Measurements from ENCODE around the gene RASL10A. TPM values are rescaled to one million over a fixed set of nuclear protein-coding genes. Genes with fewer than 3 reads are reported as not detected.

RASL10A gene
- total and polyA plus RNA-seq, 5 donors: 1.1 to 2.9 (median 1.4) TPM

DNA sequence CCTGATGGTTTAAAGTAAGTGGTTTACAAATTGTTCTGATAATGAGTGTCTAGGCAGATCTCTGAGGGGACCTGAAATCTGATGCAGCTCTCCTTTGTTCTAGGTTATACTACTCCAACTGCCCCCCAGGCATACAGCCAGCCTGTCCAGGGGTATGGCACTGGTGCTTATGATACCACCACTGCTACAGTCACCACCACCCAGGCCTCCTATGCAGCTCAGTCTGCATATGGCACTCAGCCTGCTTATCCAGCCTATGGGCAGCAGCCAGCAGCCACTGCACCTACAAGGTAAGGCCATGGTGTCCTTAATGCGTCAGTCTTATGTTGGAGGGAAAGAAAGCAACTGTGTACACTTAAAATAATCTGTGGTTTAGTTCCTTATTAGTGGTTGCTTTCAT lies 37.6 kb downstream of the RASL10A start:
- H3K9me3 ChIP-seq (ENCODE audit: control insufficient read depth, low read length): no peaks in the 10 kb centered on the region
- no peaks in the 10 kb centered on the region for H3K27me3 ChIP-seq (ENCODE audit: control insufficient read depth, insufficient read depth)
- WGBS: 96% methylated on average over 1 of the region's 1 CpG
- intact Hi-C loops (cut with DNase I): no loop called here
- ATAC-seq: no peak
- no peaks in the 10 kb centered on the region for H3K4me1 ChIP-seq (ENCODE audit: control insufficient read depth, insufficient read depth, low read length)
- DNase-seq: no peak
- H3K4me3 ChIP-seq (ENCODE audit: low read length): no peak overlapping the region
- H3K27ac ChIP-seq (ENCODE audit: low read length): no peak overlapping the region

DNA sequence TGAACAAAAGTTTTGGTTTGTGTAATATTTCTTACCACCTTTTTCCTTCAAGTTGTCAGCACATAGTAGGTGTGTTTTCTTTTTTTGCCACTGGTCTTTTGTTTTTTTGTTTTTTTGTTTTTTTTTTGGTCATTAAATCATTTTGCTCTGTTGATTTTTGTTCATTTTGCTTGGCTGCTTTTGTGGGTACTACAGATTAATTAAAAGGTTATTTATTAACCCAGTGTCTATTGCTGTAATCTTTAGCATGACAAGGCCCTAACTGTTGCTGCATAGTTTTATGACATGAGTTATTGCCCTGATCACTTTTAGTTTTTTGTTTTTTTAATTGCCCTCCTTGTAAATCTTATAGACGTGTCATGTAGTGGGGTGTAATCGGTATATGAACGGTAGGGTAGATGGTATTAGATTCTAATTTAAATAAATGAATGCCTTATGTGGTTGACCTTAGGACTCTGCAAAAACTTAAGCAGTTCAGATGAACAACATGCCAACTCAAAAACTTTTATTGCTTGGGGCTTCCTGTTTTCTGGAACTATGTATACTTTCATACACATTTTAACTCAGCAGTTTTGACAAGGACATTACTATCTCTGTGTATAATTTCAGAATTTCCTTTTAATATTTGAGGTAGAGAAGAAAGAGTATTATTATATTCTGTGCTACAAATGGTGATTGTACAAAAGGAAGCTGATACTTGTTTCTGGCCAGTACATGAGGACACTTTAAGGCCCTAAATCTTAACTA lies 39.5 kb downstream of the RASL10A start:
- DNase-seq (no peak), ATAC-seq (no peak)
- H3K27ac ChIP-seq (ENCODE audit: low read length): no peak overlapping the region
- H3K27me3 ChIP-seq (ENCODE audit: control insufficient read depth, insufficient read depth): no peaks in the 10 kb centered on the region
- intact Hi-C loops (cut with DNase I): no loop called here
- no peaks in the 10 kb centered on the region for H3K9me3 ChIP-seq (ENCODE audit: control insufficient read depth, low read length)
- no peak overlapping the region for H3K4me3 ChIP-seq (ENCODE audit: low read length)
- 78% methylated on average over 3 of the region's 3 CpGs for WGBS
- H3K4me1 ChIP-seq (ENCODE audit: control insufficient read depth, insufficient read depth, low read length): peaks cover 1% of the 10 kb centered on the region

DNA sequence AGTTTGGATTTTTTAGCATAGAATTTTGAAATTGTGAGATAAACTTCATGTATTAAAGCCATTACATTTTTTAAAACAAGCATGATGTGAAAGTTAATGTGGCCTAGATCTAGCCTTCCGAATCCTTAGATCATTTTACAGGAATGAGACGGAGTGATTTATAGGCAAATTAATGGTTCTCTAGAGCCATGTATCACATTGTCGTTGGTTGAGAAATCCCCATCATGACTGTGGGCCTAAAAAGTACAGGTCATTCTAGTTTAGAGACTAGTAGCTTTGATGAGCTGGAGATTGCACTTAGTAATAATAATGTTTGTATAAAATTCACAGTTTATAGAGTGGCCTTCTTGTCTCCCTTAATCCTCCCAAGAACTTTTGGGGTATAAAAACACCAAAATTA lies 40.3 kb downstream of the RASL10A start:
- Histone ChIP-seq H3K27me3 (ENCODE audit: control insufficient read depth, insufficient read depth) (no peaks in the 10 kb centered on the region), H3K9me3 (ENCODE audit: control insufficient read depth, low read length) (no peaks in the 10 kb centered on the region), H3K4me1 (ENCODE audit: control insufficient read depth, insufficient read depth, low read length) (peaks cover 1% of the 10 kb centered on the region), H3K27ac (ENCODE audit: low read length) (no peak overlapping the region), H3K4me3 (ENCODE audit: low read length) (no peak overlapping the region)
- intact Hi-C loops (cut with DNase I): no loop called here
- DNase-seq: no peak
- WGBS: 72% methylated on average over 3 of the region's 3 CpGs
- no peak for ATAC-seq

DNA sequence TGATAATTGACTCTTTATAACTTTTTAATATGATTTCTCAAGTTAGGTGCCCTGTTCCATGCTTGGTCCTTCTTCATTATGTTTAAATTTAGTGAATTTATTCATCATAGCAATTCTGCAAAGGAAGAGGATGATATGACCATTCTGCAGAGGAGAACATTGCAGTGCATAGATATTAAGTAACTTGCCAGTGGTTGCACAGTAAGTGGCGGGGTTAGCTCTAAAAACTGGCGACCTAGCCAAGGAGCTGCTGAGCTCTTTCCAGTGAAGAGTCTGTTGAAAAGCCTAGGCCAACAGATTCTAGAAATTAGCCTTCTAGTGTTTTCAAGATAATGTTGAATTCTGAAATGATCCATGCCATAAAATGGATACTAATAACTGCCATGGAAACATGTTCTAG lies 42.9 kb downstream of the RASL10A start:
- H3K27me3 ChIP-seq (ENCODE audit: control insufficient read depth, insufficient read depth): no peaks in the 10 kb centered on the region
- 54% methylated on average over 2 of the region's 2 CpGs for WGBS
- peak in 1 of 3 donors; percentile 33 for DNase-seq
- H3K9me3 ChIP-seq (ENCODE audit: control insufficient read depth, low read length): no peaks in the 10 kb centered on the region
- peaks cover 1% of the 10 kb centered on the region for H3K4me1 ChIP-seq (ENCODE audit: control insufficient read depth, insufficient read depth, low read length)
- intact Hi-C loops (cut with DNase I): loop anchor here in 1 of 4 donors (5.0 kb wide), 1 partner anchor 35 kb away; the partner anchor contains the start of gene GAS2L1
- H3K27ac ChIP-seq (ENCODE audit: low read length): no peak overlapping the region
- ATAC-seq: no peak
- H3K4me3 ChIP-seq (ENCODE audit: low read length): no peak overlapping the region

DNA sequence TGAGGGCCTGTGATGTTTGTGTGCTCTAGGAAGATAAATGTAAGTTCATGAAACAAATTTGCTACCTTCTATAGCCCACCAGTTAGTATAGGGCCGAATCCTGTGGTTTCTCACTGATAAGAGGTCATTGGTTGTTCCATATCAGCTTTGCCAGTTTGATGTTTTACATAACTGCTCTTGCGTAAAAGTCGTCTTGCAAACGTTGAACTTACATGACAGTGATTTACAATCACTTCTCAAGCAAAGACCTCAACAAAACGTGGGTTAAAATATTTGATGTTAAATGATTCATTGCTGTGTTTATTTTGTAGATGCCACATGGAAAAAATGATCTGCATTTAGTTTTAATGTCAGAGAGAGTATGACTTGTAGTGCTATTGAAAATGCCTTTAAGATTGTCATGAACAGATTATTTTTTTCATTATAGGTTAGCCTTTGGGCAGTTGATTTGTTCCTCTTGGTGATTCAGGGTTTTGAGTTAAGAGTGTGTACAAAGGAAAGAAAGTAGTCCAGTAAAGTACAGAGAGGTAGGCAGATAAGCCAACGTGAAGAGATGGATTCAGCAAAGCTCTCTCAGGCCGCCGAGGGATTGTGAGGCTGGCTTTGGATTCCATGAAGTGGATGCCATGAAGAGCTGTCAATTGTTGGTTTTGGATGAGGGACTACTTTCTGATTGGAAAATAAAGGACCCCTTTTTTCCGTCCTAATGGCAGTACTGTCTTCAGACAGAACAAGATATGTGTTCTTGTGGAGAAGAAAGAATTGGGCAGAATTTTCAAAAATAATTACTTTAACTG lies 44.8 kb downstream of the RASL10A start:
- no peak for ATAC-seq
- intact Hi-C loops (cut with DNase I): loop anchor here in 1 of 4 donors (5.0 kb wide), 1 partner anchor 37 kb away; the partner anchor contains the start of gene GAS2L1

DNA sequence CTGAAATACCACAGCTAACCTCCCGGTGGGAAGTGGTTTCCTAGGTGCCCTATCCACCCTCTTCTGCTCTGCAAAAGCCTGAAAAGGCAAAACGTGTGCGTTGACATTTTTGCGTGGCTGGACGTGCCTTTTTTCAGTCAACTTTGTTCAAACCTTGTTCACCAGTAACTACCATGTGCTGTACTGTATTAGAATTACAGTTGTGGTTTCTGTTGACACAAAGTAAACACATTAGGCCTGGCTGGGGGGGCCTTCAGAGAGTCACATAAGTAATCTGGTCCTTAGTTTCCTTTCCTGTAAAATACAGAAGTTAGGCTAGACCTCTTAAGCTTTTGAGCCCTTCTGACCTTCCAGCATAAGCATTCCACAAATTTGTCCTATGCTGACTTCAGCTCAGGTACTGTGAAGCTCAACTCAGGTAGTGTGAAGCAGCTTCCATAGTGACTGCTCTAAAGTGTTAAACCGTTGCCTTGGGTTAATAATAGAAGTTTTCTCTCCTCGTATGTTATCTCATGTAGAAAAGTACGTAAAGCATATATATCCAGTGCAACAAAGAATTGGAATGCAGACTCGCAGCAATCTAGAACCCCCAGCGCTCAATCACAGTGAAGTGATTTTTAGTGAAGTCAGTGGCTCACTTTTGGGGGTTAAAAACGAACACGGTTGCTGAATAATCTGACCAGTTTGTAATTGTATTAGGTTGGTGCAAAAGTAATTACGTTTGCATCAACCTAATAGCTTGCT lies 45.6 kb downstream of the RASL10A start:
- Histone ChIP-seq H3K27me3 (ENCODE audit: control insufficient read depth, insufficient read depth) (no peaks in the 10 kb centered on the region), H3K4me1 (ENCODE audit: control insufficient read depth, insufficient read depth, low read length) (peaks cover 9% of the 10 kb centered on the region), H3K9me3 (ENCODE audit: control insufficient read depth, low read length) (no peaks in the 10 kb centered on the region), H3K27ac (ENCODE audit: low read length) (no peak overlapping the region), H3K4me3 (ENCODE audit: low read length) (peak overlapping the region; percentile 98)
- DNase-seq (peak in 1 of 3 donors; percentile 41), ATAC-seq (no peak)
- 7% methylated on average over 13 of the region's 13 CpGs for WGBS
- intact Hi-C loops (cut with DNase I): loop anchor here in 1 of 4 donors (5.0 kb wide), 1 partner anchor 37 kb away; the partner anchor contains the start of gene GAS2L1

More for the DNA sequence above, 44.8 kb downstream of the RASL10A start:
- no peaks in the 10 kb centered on the region for H3K9me3 ChIP-seq (ENCODE audit: control insufficient read depth, low read length)
- 13% methylated on average over 9 of the region's 9 CpGs for WGBS
- H3K27ac ChIP-seq (ENCODE audit: low read length): no peak overlapping the region
- H3K27me3 ChIP-seq (ENCODE audit: control insufficient read depth, insufficient read depth): no peaks in the 10 kb centered on the region
- H3K4me1 ChIP-seq (ENCODE audit: control insufficient read depth, insufficient read depth, low read length): peaks cover 9% of the 10 kb centered on the region
- H3K4me3 ChIP-seq (ENCODE audit: low read length): peak overlapping the region; percentile 98
- DNase-seq: no peak

DNA sequence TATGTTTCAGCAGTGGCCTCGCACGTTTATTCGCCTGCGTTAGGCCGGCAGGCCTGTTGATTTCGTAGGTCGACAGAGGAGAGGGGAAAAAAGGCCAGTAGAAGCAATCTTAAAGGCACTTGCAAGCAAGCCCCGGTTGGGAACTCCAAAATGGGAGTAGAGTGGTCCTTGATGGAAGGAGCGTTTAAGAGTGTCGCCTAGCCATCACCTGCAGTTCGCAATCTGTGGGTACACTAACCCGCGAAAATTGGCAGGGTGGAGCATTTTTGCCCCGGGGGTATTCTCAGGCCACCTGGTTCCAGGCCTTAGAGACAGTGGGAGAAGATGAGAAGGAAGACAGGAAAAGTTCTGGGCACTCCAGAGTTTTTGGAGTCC lies 46.3 kb downstream of the RASL10A start:
- ATAC-seq (no peak), DNase-seq (no peak)
- peaks cover 9% of the 10 kb centered on the region for H3K4me1 ChIP-seq (ENCODE audit: control insufficient read depth, insufficient read depth, low read length)

DNA sequence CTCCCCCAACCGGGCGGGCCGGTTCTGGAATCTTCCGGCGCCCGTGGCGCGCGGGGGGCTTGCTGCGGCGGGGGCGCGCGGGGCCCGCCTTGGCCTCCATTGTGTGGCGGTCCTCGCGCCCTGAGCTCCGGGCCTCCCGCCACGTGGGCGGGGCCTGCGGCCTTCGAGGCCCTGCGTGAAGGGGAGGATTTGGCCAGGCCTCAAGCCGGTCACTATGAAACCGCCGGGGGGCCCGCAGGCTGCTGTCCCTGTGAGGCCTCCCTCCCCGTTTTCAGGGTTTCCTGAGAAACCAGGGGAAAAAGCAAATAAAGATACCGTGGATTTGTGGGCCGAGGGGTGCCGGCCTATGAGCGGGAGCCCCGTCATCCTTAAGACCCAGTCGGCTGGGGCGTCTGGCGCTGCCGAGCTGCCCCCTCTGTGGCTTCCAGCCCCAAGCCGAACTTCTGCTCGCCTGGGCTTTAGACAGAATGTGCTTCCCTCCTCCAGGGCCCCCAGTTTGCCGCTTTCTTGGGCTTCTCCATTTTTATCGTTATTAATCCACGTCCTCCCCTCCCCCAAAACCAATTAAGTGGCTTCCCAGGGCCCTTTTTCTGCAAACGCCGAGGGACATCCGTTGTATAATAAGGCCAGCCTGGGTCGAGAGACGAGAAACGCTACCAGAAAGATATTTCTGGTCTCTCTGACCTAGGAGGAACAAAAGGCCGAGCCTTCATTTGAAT lies 46.8 kb downstream of the RASL10A start:
- H3K27ac ChIP-seq (ENCODE audit: low read length): peak overlapping the region; percentile 92
- H3K9me3 ChIP-seq (ENCODE audit: control insufficient read depth, low read length): no peaks in the 10 kb centered on the region
- H3K4me1 ChIP-seq (ENCODE audit: control insufficient read depth, insufficient read depth, low read length): peaks cover 9% of the 10 kb centered on the region
- intact Hi-C loops (cut with DNase I): no loop called here
- H3K27me3 ChIP-seq (ENCODE audit: control insufficient read depth, insufficient read depth): no peaks in the 10 kb centered on the region
- under 1% methylated on average over 51 of the region's 51 CpGs for WGBS
- ATAC-seq (peak; percentile 73 to 77), DNase-seq (peak; percentile 84 to 93 (median 90))
- H3K4me3 ChIP-seq (ENCODE audit: low read length): peak overlapping the region; percentile 98

More for the DNA sequence above, 46.3 kb downstream of the RASL10A start:
- Histone ChIP-seq H3K27me3 (ENCODE audit: control insufficient read depth, insufficient read depth) (no peaks in the 10 kb centered on the region), H3K27ac (ENCODE audit: low read length) (peak overlapping the region; percentile 92), H3K4me3 (ENCODE audit: low read length) (peak overlapping the region; percentile 98), H3K9me3 (ENCODE audit: control insufficient read depth, low read length) (no peaks in the 10 kb centered on the region)
- WGBS: 1% methylated on average over 14 of the region's 14 CpGs
- intact Hi-C loops (cut with DNase I): no loop called here

DNA sequence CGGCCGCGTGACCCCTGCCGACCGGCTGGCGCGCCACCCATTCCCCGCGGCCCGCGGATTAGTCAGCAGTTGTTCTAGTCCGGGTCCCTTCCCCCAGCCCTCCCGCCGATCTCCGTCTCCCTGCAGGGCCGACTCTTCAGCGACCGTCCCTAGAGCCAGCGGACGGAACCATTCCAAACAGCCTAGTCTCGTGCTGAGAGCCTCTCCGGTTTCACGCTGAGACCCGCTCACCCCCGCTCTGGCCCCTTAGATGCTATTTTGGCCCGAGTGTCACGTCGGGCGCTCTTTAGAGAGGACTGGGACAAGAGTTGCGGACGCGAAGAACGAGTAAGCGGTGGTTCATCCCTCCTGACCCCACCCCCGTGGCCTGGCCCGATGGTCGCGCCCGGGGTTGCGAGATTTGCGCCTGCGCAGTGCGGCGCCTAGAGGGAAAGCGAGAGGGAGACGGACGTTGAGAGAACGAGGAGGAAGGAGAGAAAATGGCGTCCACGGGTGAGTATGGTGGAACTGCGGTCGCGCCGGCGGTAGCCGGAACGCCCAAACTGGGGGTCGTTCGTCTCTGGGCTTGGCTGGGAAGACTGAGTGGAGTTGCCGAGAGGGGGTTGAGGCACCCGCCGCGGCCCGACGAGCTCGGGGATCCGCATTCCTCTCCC lies 47.5 kb downstream of the RASL10A start, which contains the start of the genes EWSR1 and RHBDD3:
Gene EWSR1, plus strand, starts transcription at position 411 of the 653 bp plus-strand sequence. Its CDS starts 69 bp downstream, at position 480.
Gene RHBDD3, minus strand, starts transcription at position 124 of the 653 bp plus-strand sequence. CDS start 2,355 bp downstream, outside the sequence.
- DNase-seq: peak; percentile 98
- Histone ChIP-seq H3K27ac (ENCODE audit: low read length) (peak within 1 kb of the TSS; percentile 97), H3K4me1 (ENCODE audit: control insufficient read depth, insufficient read depth, low read length) (peaks cover 9% of the 10 kb centered on the region), H3K9me3 (ENCODE audit: control insufficient read depth, low read length) (no peaks in the 10 kb centered on the region), H3K27me3 (ENCODE audit: control insufficient read depth, insufficient read depth) (no peaks in the 10 kb centered on the region), H3K4me3 (ENCODE audit: low read length) (peak within 1 kb of the TSS; percentile 98)
- WGBS: under 1% methylated on average over 67 of the region's 67 CpGs
- peak; percentile 92 to 94 for ATAC-seq
- intact Hi-C loops (cut with DNase I): no loop called here

DNA sequence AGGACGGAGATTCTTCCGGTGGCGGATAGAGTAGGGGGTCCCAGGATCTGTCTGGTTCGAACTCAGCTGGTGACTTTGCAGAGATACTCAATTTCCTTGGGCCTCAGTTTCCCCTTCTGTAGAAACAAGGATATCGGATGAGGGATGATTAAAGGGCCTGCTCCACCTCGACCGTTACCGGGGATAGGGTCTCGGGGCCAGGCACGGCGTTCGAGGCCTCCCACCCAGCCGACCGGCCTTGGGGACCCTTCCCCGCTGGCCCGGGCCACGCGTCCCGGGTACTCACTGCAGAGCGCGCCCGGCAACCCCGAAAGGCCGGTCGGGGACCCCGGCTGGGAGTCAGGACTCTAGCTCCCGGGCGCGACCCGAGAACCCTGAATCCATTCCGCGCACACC lies 48.0 kb downstream of the RASL10A start:
- ATAC-seq: no peak
- Histone ChIP-seq H3K9me3 (ENCODE audit: control insufficient read depth, low read length) (no peaks in the 10 kb centered on the region), H3K4me3 (ENCODE audit: low read length) (peak overlapping the region; percentile 98), H3K4me1 (ENCODE audit: control insufficient read depth, insufficient read depth, low read length) (peaks cover 9% of the 10 kb centered on the region), H3K27ac (ENCODE audit: low read length) (peak overlapping the region; percentile 97), H3K27me3 (ENCODE audit: control insufficient read depth, insufficient read depth) (no peaks in the 10 kb centered on the region)
- intact Hi-C loops (cut with DNase I): no loop called here
- under 1% methylated on average over 32 of the region's 32 CpGs for WGBS
- DNase-seq: no peak
